ENCODE measurements around the gene SIN3A.

DNA sequence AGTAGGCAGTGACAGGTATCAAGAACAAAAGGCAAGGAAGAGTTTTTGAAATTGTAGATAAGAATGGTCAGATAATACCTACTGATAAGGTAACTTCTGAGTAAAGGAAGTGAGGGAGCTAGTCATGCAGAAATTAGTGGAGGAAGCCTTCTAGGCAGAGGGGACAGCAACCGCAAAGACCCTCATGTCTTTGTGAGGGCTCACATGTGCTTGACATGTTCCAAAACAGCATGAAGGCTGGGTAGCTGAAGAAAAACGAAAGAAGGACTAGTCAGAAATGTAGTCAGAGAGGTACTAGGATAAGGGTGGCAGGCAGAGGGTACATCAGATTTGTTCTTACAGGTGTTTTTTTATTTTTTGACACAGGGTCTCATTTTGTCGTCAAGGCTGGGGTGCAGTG is 5.3 kb downstream of the SIN3A start:
- TF ChIP-seq CTCF (conservative IDR thresholded peaks at IDR 0.05; ENCODE audit: low read depth, low read length), result no peak
- no peak for TF ChIP-seq EZH2 (IDR thresholded peaks at IDR 0.05; ENCODE audit: borderline replicate concordance, low read depth, low read length, poor library complexity, severe bottlenecking)
